SK-N-SH (cell line): Measurements from ENCODE around the gene FTCD. TPM values are rescaled to one million over a fixed set of nuclear protein-coding genes. Genes with fewer than 3 reads are reported as not detected.

ENCODE experiments used
- CTCF ChIA-PET: fragments of 300-600, 350-600 bp; formaldehyde crosslinking; extraction: SDS; loops from one replicate; lab custom pipeline; 2021; lab: Yijun Ruan, JAX
- POLR2A ChIA-PET: fragments of 350-600 bp; sonication (Branson Sonifier 250); formaldehyde crosslinking; extraction: SDS; loops from one replicate; lab custom pipeline; 2020; ENCODE audit warnings: antibody characterized with exemption, inconsistent platforms; lab: Yijun Ruan, JAX
- DNase-seq: peaks from one replicate; pipeline ENCODE4 v3.0.0; 2012
- H2AFZ ChIP-seq: fragments of 200-600 bp; sonication (generic); 2 replicates; pipeline ENCODE4 v1.8.1; 2016; ENCODE audit warnings: antibody characterized with exemption, mild to moderate bottlenecking, low read depth
- H3F3A ChIP-seq: fragments of 200-600 bp; sonication (generic); replicated peaks from 2 replicates; pipeline ENCODE3; 2016; ENCODE audit warnings: antibody characterized with exemption, mild to moderate bottlenecking; ENCODE audit not compliant: insufficient read depth
- H3K27ac ChIP-seq, 2 experiments: fragments of 200-500 bp in 1 of 2; fragments of 200-600 bp in 1 of 2; sonication (Bioruptor generic) in 1 of 2; sonication (generic), shearing (Covaris generic) in 1 of 2; 2 replicates each; pipeline versions ENCODE4 v1.5.1 to v1.6.1; 2014 to 2016; ENCODE audit warnings: low read depth in 2 of 2, inconsistent platforms in 1 of 2, low read length in 1 of 2, mild to moderate bottlenecking in 1 of 2, mixed read lengths in 1 of 2
- H3K27me3 ChIP-seq: fragments of 200-600 bp; sonication (generic), shearing (Covaris generic); 2 replicates; pipeline ENCODE4 v1.6.1; 2016; ENCODE audit warnings: mixed run types; ENCODE audit not compliant: insufficient read depth
- H3K36me3 ChIP-seq, 2 experiments: fragments of 200-500 bp in 1 of 2; fragments of 200-600 bp in 1 of 2; sonication (Bioruptor generic) in 1 of 2; sonication (generic) in 1 of 2; replicated peaks in 1 of 2; 2 replicates each; pipeline versions ENCODE3 to v1.5.1; 2014 to 2016; ENCODE audit warnings: low read length in 1 of 2, mild to moderate bottlenecking in 1 of 2; ENCODE audit not compliant: insufficient read depth in 2 of 2, control insufficient read depth in 1 of 2
- H3K4me1 ChIP-seq, 2 experiments: fragments of 200-500 bp in 1 of 2; fragments of 200-600 bp in 1 of 2; sonication (Bioruptor generic) in 1 of 2; sonication (generic), shearing (Covaris generic) in 1 of 2; 2 replicates each; pipeline versions ENCODE4 v1.5.1 to v1.6.1; 2014 to 2016; ENCODE audit warnings: low read depth in 1 of 2, low read length in 1 of 2, mixed run types in 1 of 2; ENCODE audit not compliant: insufficient read depth in 2 of 2, control insufficient read depth in 1 of 2
- H3K4me2 ChIP-seq: fragments of 200-600 bp; sonication (generic), shearing (Covaris generic); 2 replicates; pipeline ENCODE4 v1.6.1; 2017; ENCODE audit warnings: mixed run types
- H3K4me3 ChIP-seq, 2 experiments: fragments of 200-500 bp in 1 of 2; fragments of 200-600 bp in 1 of 2; sonication (Bioruptor generic) in 1 of 2; sonication (generic), shearing (Covaris generic) in 1 of 2; 2 replicates each; pipeline versions ENCODE4 v1.5.1 to v1.8.1; 2014 to 2016; ENCODE audit warnings: low read depth in 2 of 2, inconsistent platforms in 1 of 2, low read length in 1 of 2, mild to moderate bottlenecking in 1 of 2, mixed read lengths in 1 of 2, moderate library complexity in 1 of 2
- H3K79me2 ChIP-seq: fragments of 200-600 bp; sonication (generic); 2 replicates; pipeline ENCODE4 v1.8.1; 2017; ENCODE audit warnings: mild to moderate bottlenecking; ENCODE audit not compliant: insufficient read depth
- H3K9ac ChIP-seq: fragments of 200-600 bp; sonication (generic); 2 replicates; pipeline ENCODE4 v1.6.1; 2017; ENCODE audit warnings: mixed run types
- H3K9me2 ChIP-seq: fragments of 200-600 bp; sonication (generic); 2 replicates; pipeline ENCODE4 v1.6.1; 2017; ENCODE audit warnings: mixed run types
- H3K9me3 ChIP-seq: fragments of 200-600 bp; sonication (generic); 2 replicates; pipeline ENCODE4 v1.6.1; 2017; ENCODE audit warnings: mixed run types, mild to moderate bottlenecking, moderate library complexity
- H4K20me1 ChIP-seq: fragments of 200-600 bp; sonication (generic); 2 replicates; pipeline ENCODE4 v1.6.1; 2017; ENCODE audit warnings: mild to moderate bottlenecking, mixed run types; ENCODE audit not compliant: insufficient read depth
- CHD2 ChIP-seq: fragments of 150-350 bp; IDR thresholded peaks from 2 replicates; pipeline ENCODE4 v1.6.1; 2018; ENCODE audit warnings: low read length; ENCODE audit not compliant: partially characterized antibody
- CTCF ChIP-seq: fragments of 200-600 bp; sonication (generic); IDR thresholded peaks from 2 replicates; pipeline ENCODE4 v1.6.1; 2017; ENCODE audit warnings: antibody characterized with exemption, mild to moderate bottlenecking, moderate library complexity
- EP300 ChIP-seq, 2 experiments: IDR thresholded peaks; 2 replicates each; pipeline versions ENCODE4 v1.4.0 to v1.6.1; 2012; ENCODE audit warnings: borderline replicate concordance in 1 of 2, low read depth in 1 of 2, low read length in 1 of 2
- EZH2phosphoT487 ChIP-seq: fragments of 200-600 bp; sonication (generic); IDR thresholded peaks from 2 replicates; pipeline ENCODE4 v1.6.1; 2017; ENCODE audit warnings: low read depth, mixed run types, mild to moderate bottlenecking, antibody characterized with exemption, moderate library complexity, borderline replicate concordance
- GABPA ChIP-seq: IDR thresholded peaks from 2 replicates; pipeline ENCODE4 v1.4.0; 2012; ENCODE audit warnings: low read depth, mild to moderate bottlenecking
- IRF3 ChIP-seq: fragments of 150-350 bp; IDR thresholded peaks from 2 replicates; pipeline ENCODE4 v1.6.1; 2016; ENCODE audit warnings: mild to moderate bottlenecking, low read depth, low read length
- MXI1 ChIP-seq: IDR thresholded peaks from 2 replicates; pipeline ENCODE4 v1.6.1; 2012; ENCODE audit warnings: mild to moderate bottlenecking, low read depth, low read length, improper control_type of control experiment
- NFIC ChIP-seq: IDR thresholded peaks from 2 replicates; pipeline ENCODE4 v1.4.0; 2012; ENCODE audit warnings: borderline replicate concordance
- POLR2AphosphoS5 ChIP-seq: IDR thresholded peaks from 2 replicates; pipeline ENCODE4 v1.6.1; 2012; ENCODE audit warnings: low read depth, low read length
- RAD21 ChIP-seq: IDR thresholded peaks from 2 replicates; pipeline ENCODE4 v1.6.1; 2012; ENCODE audit warnings: mild to moderate bottlenecking, low read length
- RCOR1 ChIP-seq: fragments of 150-350 bp; IDR thresholded peaks from 2 replicates; pipeline ENCODE4 v1.6.1; 2017; ENCODE audit warnings: antibody characterized with exemption, low read length
- RFX5 ChIP-seq: IDR thresholded peaks from 2 replicates; pipeline ENCODE4 v1.6.1; 2012; ENCODE audit warnings: mild to moderate bottlenecking, improper control_type of control experiment, low read length
- RXRA ChIP-seq: IDR thresholded peaks from 2 replicates; pipeline ENCODE4 v1.4.0; 2012; ENCODE audit warnings: low read depth, mild to moderate bottlenecking, borderline replicate concordance
- SIN3A ChIP-seq: IDR thresholded peaks from 2 replicates; pipeline ENCODE4 v1.6.1; 2012; ENCODE audit warnings: low read depth, mild to moderate bottlenecking, low read length, moderate library complexity, borderline replicate concordance
- SMC3 ChIP-seq: IDR thresholded peaks from 2 replicates; pipeline ENCODE4 v1.6.1; 2012; ENCODE audit warnings: low read depth, low read length, improper control_type of control experiment
- TAF1 ChIP-seq: IDR thresholded peaks from 2 replicates; pipeline ENCODE4 v1.6.1; 2012; ENCODE audit warnings: low read depth, mild to moderate bottlenecking, low read length, moderate library complexity, borderline replicate concordance
- TCF12 ChIP-seq: IDR thresholded peaks from 2 replicates; pipeline ENCODE4 v1.4.0; 2012
- TEAD4 ChIP-seq: IDR thresholded peaks from 2 replicates; pipeline ENCODE4 v1.4.0; 2012; ENCODE audit warnings: mild to moderate bottlenecking, borderline replicate concordance; ENCODE audit not compliant: insufficient read depth
- USF1 ChIP-seq: IDR thresholded peaks from 2 replicates; pipeline ENCODE4 v1.4.0; 2012; ENCODE audit warnings: low read depth, borderline replicate concordance
- USF2 ChIP-seq: fragments of 150-350 bp; IDR thresholded peaks from 2 replicates; pipeline ENCODE4 v1.6.1; 2017; ENCODE audit warnings: antibody characterized with exemption, low read length, low read depth, borderline replicate concordance
- WGBS: methylation state at CpG from one replicate; pipeline ENCODE4 v1.1.6; 2017; ENCODE audit warnings: low lambda C conversion rate; 5-methylcytosine and 5-hydroxymethylcytosine counted together
- polyA plus RNA-seq, 3 experiments: library from polyadenylated mRNA; depleted of rRNA; stranded (reverse); fragments of >200 nt; gene quantifications; 2 replicates each; pipeline ENCODE4 v1.2.3, GENCODE V29; 2012

The FTCD gene
- polyA plus RNA-seq, 1 of the 3 experiments (the other 2 are of a cell fraction) = 0.33 TPM

GRCh38 chr21:46093668-46094400 is 61.5 kb downstream of the FTCD start:
- no peak overlapping the region for H3K4me3 ChIP-seq
- no peaks in the 10 kb centered on the region for H3K9me2 ChIP-seq
- H3K36me3 ChIP-seq = no peaks in the 10 kb centered on the region
- H2AFZ ChIP-seq = no peak overlapping the region
- TF ChIP-seq SMC3 = no peak
- TF ChIP-seq SIN3A = no peak
- no peak for TF ChIP-seq TEAD4
- no peak for TF ChIP-seq EZH2phosphoT487
- no peak for TF ChIP-seq GABPA
- no peak for TF ChIP-seq IRF3
- TF ChIP-seq POLR2AphosphoS5 = no peak
- TF ChIP-seq RCOR1 = no peak
- TF ChIP-seq RAD21 = no peak
- TF ChIP-seq RXRA = no peak
- TF ChIP-seq CTCF = no peak
- TF ChIP-seq USF2 = no peak
- no peak for TF ChIP-seq USF1
- no peak for TF ChIP-seq MXI1
- no peak for TF ChIP-seq TAF1
- no peak for TF ChIP-seq EP300 (IDR thresholded peaks at IDR 0.05; ENCODE audit: borderline replicate concordance in 1 of 2, low read depth in 1 of 2, low read length in 1 of 2)
- no peak for TF ChIP-seq TCF12
- TF ChIP-seq CHD2 = no peak
- TF ChIP-seq RFX5 = no peak
- TF ChIP-seq NFIC = no peak
- H3K27ac ChIP-seq = no peak overlapping the region
- H4K20me1 ChIP-seq = no peaks in the 10 kb centered on the region
- H3K9ac ChIP-seq = no peak overlapping the region
- peaks cover 3% of the 10 kb centered on the region; the same call in 1 of the 2 replicates for H3K79me2 ChIP-seq
- no peaks in the 10 kb centered on the region; the same call in 1 of the 2 replicates for H3K9me3 ChIP-seq
- peaks cover 6% of the 10 kb centered on the region for H3F3A ChIP-seq
- POLR2A ChIA-PET = no interaction called here
- no peak for DNase-seq
- no peaks in the 10 kb centered on the region for H3K27me3 ChIP-seq
- H3K4me1 ChIP-seq = peaks cover 0 to 3% of the 10 kb centered on the region in 2 experiments; a peak in 1 of 4 replicates
- CTCF ChIA-PET = no interaction called here
- H3K4me2 ChIP-seq = no peak overlapping the region
- WGBS = 80% methylated on average over 4 of the region's 11 CpGs
